Spleen (tissue), 11 donors: ENCODE results near the gene SHC3. TPM values are rescaled to one million over a fixed set of nuclear protein-coding genes. Genes with fewer than 3 reads are reported as not detected.

Experiments
- DNase-seq: peaks from one replicate; pipeline ENCODE4 v3.0.0-alpha.2; 2020
- H3K27ac ChIP-seq, 8 donors: fragments of 200-600 bp; sonication (generic) in 7 of 8; 1 replicate in 4 of 8; 2 replicates in 4 of 8; pipeline versions ENCODE4 v1.5.0 to v1.8.0; 2016 to 2021; ENCODE audit warnings: inconsistent platforms in 4 of 8, mild to moderate bottlenecking in 4 of 8, moderate library complexity in 1 of 8
- H3K27me3 ChIP-seq, 7 donors: fragments of 200-600 bp; sonication (generic) in 6 of 7; replicated peaks in 1 of 7; 1 replicate in 4 of 7; 2 replicates in 3 of 7; pipeline versions ENCODE4 v1.5.0 to v1.8.0; 2016 to 2021; ENCODE audit warnings: inconsistent platforms in 3 of 7, mild to moderate bottlenecking in 1 of 7
- H3K36me3 ChIP-seq, 6 donors: fragments of 200-600 bp; sonication (generic) in 5 of 6; 1 replicate in 4 of 6; 2 replicates in 2 of 6; pipeline versions ENCODE4 v1.5.0 to v1.8.0; 2016 to 2021; ENCODE audit warnings: inconsistent platforms in 2 of 6
- H3K4me1 ChIP-seq, 6 donors: fragments of 200-600 bp; sonication (generic) in 5 of 6; 1 replicate in 3 of 6; 2 replicates in 3 of 6; pipeline versions ENCODE4 v1.5.0 to v1.8.0; 2016 to 2021; ENCODE audit warnings: inconsistent platforms in 3 of 6
- H3K4me3 ChIP-seq, 8 donors: fragments of 200-600 bp; sonication (generic) in 7 of 8; 1 replicate in 4 of 8; 2 replicates in 4 of 8; pipeline versions ENCODE4 v1.5.0 to v1.8.0; 2016 to 2021; ENCODE audit warnings: inconsistent platforms in 4 of 8, mild to moderate bottlenecking in 4 of 8, moderate library complexity in 2 of 8
- H3K9me3 ChIP-seq, 8 donors: fragments of 200-600 bp; sonication (generic) in 7 of 8; 1 replicate in 4 of 8; 2 replicates in 4 of 8; pipeline versions ENCODE4 v1.5.0 to v1.8.0; 2016 to 2021; ENCODE audit warnings: inconsistent platforms in 4 of 8
- POLR2A ChIP-seq, 3 donors: fragments of 450-650 bp; IDR thresholded peaks; one replicate each; pipeline ENCODE4 v1.5.1; 2017; ENCODE audit warnings: antibody characterized with exemption in 3 of 3, mild to moderate bottlenecking in 1 of 3
- POLR2AphosphoS5 ChIP-seq, 3 donors: sonication (generic); formaldehyde crosslinking; IDR thresholded peaks; one replicate each; pipeline ENCODE4 v1.5.1; 2017; ENCODE audit warnings: antibody characterized with exemption in 3 of 3
- WGBS, 5 donors: extraction: QIAGEN DNeasy Blood & Tissue Kit in 3 of 5; methylation state at CpG; one replicate each; pipeline versions ENCODE4 v1.1.5 to v1.1.7; 2013 to 2018; 5-methylcytosine and 5-hydroxymethylcytosine counted together
- intact Hi-C: fragments of 100-400 bp; cut with DNase I; formaldehyde crosslinking; loops from one replicate; pipeline ENCODE4 v1.15.0; 2023; ENCODE audit warnings: low total_unique reads
- polyA plus RNA-seq, 3 donors: library from polyadenylated mRNA; stranded (reverse); fragments of 200-250 nt; gene quantifications; one replicate each; pipeline ENCODE4 v1.2.1, GENCODE V29; 2013
- total RNA-seq, 7 donors: library from RNA; depleted of rRNA in 3 of 7; stranded (reverse); fragments of >200 nt in 3 of 7; fragmentation: NEBNext Ultra II Directional in 4 of 7; extraction: Animal tissue kit (Norgen Biotek cat#: 25700) in 4 of 7; gene quantifications; one replicate each; pipeline versions ENCODE4 v1.1.0 to v1.2.1, GENCODE V29; 2016 to 2021
- TF ChIP-seq, protein P1 (sequence below), 11 experiments: fragments of 200-600 bp in 7 of 11; fragments of 450-650 bp in 4 of 11; sonication (generic) in 4 of 11; IDR thresholded peaks in 8 of 11; conservative IDR thresholded peaks in 3 of 11; 1 replicate in 7 of 11; 2 replicates in 4 of 11; pipeline versions ENCODE4 v1.4.0 to v1.8.0; 2016 to 2021; ENCODE audit warnings: antibody characterized with exemption in 11 of 11, inconsistent platforms in 4 of 11, mild to moderate bottlenecking in 1 of 11
- donor health status: healthy with polysubstance abuse.
- donor health status: DM: no; HTN: no; CAD: no; lungs with moderate emphysema.
- donor health status: DM: no; HTN: no; CAD: no.
- donor health status: Bipolar disorder and iron deficiency.
- donor health status: healthy.
- donor health status: DM: no; HTN: no; CAD: no.
- donor health status: DM: yes; HTN: yes; CAD: no.

SHC3 gene
- total and polyA plus RNA-seq, 10 donors = 0.03 to 0.70 (median 0.07) TPM; not detected in 1

DNA sequence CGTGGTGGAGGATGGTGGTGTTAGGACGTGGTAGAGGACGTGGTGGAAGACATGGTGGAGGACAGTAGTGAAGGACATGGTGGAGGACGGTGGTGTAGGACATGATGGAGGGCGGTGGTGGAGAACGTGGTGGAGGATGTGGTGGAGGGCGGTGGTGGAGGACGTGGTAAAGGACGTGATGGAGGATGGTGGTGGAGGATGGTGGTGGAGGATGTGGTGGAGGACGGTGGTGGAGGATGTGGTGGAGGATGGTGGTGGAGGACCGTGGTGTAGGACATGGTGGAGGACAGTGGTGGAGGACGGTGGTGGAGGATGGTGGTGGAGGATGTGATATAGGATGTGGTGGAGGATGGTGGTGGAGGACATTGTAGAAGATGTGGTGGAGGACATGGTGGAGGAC, 119.7 kb downstream of the SHC3 start:
- Histone ChIP-seq H3K4me1 (no peaks in the 10 kb centered on the region), H3K4me3 (no peak overlapping the region), H3K9me3 (no peaks in the 10 kb centered on the region), H3K27me3 (peaks cover 0 to 7% (median 0%) of the 10 kb centered on the region in 7 donors), H3K36me3 (no peaks in the 10 kb centered on the region), H3K27ac (no peak overlapping the region)
- intact Hi-C loops = no loop called here
- DNase-seq = no peak
- WGBS, 5 donors = 82 to 90% (median 88%) methylated on average over 12 of the region's 12 CpGs
- TF ChIP-seq POLR2A (IDR thresholded peaks at IDR 0.05) (no peak), POLR2AphosphoS5 (IDR thresholded peaks at IDR 0.05) (no peak)
- TF ChIP-seq, protein P1, sequence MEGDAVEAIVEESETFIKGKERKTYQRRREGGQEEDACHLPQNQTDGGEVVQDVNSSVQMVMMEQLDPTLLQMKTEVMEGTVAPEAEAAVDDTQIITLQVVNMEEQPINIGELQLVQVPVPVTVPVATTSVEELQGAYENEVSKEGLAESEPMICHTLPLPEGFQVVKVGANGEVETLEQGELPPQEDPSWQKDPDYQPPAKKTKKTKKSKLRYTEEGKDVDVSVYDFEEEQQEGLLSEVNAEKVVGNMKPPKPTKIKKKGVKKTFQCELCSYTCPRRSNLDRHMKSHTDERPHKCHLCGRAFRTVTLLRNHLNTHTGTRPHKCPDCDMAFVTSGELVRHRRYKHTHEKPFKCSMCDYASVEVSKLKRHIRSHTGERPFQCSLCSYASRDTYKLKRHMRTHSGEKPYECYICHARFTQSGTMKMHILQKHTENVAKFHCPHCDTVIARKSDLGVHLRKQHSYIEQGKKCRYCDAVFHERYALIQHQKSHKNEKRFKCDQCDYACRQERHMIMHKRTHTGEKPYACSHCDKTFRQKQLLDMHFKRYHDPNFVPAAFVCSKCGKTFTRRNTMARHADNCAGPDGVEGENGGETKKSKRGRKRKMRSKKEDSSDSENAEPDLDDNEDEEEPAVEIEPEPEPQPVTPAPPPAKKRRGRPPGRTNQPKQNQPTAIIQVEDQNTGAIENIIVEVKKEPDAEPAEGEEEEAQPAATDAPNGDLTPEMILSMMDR (IDR thresholded peaks at IDR 0.05 in 8 of 11, conservative IDR thresholded peaks at IDR 0.05 in 3 of 11) = no peak

DNA sequence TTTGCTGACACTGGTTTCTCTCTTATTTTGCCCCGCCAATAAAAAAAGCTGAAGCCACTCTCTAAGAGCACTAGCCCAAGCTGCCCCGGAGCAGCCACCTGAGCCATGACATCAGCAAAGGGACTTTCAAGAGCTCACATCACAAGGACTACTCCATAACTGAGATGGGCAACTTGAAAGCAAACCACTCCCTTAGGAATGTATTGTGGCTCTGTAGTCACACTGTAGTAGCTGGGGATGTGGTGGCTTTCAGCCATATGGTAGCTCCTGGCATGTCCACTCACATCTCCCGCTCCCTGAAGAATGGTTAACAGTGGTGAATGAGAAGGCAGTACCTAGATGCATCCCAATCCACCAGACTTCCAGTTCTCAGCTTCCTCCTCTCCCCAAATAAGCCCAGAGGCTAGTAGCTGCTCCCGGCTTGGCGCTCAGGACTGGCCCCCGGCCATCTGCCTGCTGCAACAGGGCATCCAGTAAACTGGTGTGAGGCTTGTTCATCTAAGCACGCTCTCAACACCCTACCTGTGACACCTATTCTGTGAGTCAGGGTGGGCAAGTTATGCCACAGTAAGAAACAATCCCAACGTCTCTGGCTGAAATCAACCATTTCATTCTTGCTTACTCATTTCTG, 123.6 kb downstream of the SHC3 start:
- Histone ChIP-seq H3K27ac (no peak overlapping the region), H3K4me1 (no peaks in the 10 kb centered on the region), H3K36me3 (no peaks in the 10 kb centered on the region), H3K27me3 (peaks cover 0 to 7% (median 0%) of the 10 kb centered on the region in 7 donors), H3K9me3 (no peaks in the 10 kb centered on the region), H3K4me3 (no peak overlapping the region)
- WGBS, 5 donors = 87 to 96% (median 90%) methylated on average over 8 of the region's 8 CpGs
- intact Hi-C loops = no loop called here
- no peak for TF ChIP-seq POLR2AphosphoS5 (IDR thresholded peaks at IDR 0.05)
- TF ChIP-seq, protein P1 (IDR thresholded peaks at IDR 0.05 in 8 of 11, conservative IDR thresholded peaks at IDR 0.05 in 3 of 11) = no peak
- TF ChIP-seq POLR2A (IDR thresholded peaks at IDR 0.05) = no peak
- no peak for DNase-seq

DNA sequence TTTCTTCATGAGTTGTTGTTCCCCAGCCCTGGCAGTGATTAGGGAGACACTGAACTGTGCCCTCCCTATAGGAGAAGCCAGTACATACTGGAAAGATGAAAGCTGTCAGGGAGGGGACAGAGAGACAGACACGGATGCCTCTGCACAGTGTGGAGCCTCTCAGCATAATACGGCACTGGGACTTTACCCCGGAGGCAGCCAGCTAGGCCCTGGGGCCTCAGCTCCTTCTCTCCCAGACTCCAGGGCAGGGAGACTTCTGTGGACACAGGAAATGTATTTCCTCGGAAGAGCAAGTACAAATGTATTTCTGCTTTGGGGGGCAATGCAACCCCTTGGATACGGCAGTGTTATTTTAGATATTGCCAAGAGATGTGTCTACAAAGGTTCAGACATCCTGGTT, 125.3 kb downstream of the SHC3 start:
- H3K27ac ChIP-seq = no peak overlapping the region
- H3K4me3 ChIP-seq = no peak overlapping the region

DNA sequence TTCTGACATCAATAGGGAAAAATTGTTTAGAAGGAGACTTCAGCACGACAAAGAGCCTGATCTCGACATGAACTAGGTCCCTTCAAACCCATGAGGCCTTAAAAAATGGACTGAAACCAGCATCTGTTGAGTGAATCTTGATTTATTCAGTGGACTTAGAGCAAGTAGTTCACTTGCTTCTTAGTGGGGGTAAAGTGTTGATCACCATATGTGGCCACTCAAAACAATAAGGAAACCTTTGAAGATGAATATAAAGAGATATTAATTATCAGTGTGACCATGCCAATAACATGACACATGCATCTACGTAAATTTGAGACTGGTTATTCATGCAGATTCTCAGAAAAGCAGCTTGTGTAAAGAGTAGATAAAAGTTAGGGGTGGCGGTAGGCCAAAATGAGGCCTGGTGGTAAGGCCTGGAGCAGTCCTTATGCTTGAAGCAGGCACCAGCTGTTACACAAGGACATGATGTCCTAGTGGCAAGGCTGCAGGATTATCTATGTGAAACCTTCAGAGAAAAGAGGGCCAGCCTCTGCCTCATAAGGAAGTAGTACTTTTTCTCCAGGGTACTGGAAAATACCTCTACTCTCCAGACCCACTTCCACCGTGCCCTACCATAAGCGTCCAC, 126.0 kb downstream of the SHC3 start:
- TF ChIP-seq POLR2AphosphoS5 (IDR thresholded peaks at IDR 0.05) (no peak), POLR2A (IDR thresholded peaks at IDR 0.05) (no peak)
- TF ChIP-seq, protein P1 (IDR thresholded peaks at IDR 0.05 in 8 of 11, conservative IDR thresholded peaks at IDR 0.05 in 3 of 11) = no peak
- Histone ChIP-seq H3K4me3 (no peak overlapping the region), H3K4me1 (no peaks in the 10 kb centered on the region), H3K9me3 (no peaks in the 10 kb centered on the region), H3K27ac (no peak overlapping the region), H3K36me3 (no peaks in the 10 kb centered on the region), H3K27me3 (peaks cover 0 to 7% (median 0%) of the 10 kb centered on the region in 7 donors)
- intact Hi-C loops = no loop called here
- 77 to 87% (median 86%) methylated on average over 6 of the region's 6 CpGs for WGBS, 5 donors
- no peak for DNase-seq

More for the DNA sequence above, 125.3 kb downstream of the SHC3 start:
- no peaks in the 10 kb centered on the region for H3K9me3 ChIP-seq
- peaks cover 0 to 7% (median 0%) of the 10 kb centered on the region in 7 donors for H3K27me3 ChIP-seq
- TF ChIP-seq POLR2A (IDR thresholded peaks at IDR 0.05) (no peak), POLR2AphosphoS5 (IDR thresholded peaks at IDR 0.05) (no peak)
- TF ChIP-seq, protein P1 (IDR thresholded peaks at IDR 0.05 in 8 of 11, conservative IDR thresholded peaks at IDR 0.05 in 3 of 11) = no peak
- no peaks in the 10 kb centered on the region for H3K4me1 ChIP-seq
- H3K36me3 ChIP-seq = no peaks in the 10 kb centered on the region
- no peak for DNase-seq
- 82 to 96% (median 88%) methylated on average over 4 to 5 of the region's 5 CpGs for WGBS, 5 donors
- intact Hi-C loops = no loop called here
